Measurements from ENCODE around the gene LGI4.

DNA sequence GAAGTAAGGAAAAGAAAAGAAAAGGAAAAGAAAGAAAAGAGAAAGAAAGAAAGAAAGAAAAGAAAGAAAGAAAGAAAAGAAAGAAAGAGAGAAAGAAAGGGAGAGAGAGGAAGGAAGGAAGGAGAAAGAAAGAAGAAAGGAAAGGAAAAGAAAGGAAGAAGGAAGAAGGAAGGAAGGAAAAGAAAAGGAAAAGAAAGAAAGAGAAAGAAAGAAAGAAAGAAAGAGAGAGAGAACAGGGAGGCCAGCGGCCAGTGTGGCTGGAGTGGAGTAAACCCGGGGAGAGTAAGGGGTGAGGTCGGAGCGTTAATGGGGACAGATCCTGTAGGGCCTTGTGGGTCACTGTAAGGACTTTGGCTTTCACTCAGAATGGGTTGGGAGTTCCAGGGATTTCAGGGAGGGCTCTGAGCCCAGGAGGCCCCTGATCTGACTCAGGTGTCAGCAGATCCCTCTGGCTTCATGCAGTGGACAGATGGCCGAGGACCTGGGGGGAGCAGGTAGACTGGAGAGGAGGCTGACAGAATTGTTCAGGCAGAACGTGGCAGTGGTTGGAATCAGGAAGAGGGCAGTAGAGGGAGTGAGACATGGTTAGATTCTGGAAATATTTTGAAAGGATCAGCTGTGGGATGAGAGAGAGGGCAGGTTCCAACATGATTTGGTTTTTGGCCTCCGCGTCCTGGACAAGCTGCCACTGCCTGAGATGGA lies 39.0 kb downstream of the LGI4 start:
- TF ChIP-seq, protein P1, sequence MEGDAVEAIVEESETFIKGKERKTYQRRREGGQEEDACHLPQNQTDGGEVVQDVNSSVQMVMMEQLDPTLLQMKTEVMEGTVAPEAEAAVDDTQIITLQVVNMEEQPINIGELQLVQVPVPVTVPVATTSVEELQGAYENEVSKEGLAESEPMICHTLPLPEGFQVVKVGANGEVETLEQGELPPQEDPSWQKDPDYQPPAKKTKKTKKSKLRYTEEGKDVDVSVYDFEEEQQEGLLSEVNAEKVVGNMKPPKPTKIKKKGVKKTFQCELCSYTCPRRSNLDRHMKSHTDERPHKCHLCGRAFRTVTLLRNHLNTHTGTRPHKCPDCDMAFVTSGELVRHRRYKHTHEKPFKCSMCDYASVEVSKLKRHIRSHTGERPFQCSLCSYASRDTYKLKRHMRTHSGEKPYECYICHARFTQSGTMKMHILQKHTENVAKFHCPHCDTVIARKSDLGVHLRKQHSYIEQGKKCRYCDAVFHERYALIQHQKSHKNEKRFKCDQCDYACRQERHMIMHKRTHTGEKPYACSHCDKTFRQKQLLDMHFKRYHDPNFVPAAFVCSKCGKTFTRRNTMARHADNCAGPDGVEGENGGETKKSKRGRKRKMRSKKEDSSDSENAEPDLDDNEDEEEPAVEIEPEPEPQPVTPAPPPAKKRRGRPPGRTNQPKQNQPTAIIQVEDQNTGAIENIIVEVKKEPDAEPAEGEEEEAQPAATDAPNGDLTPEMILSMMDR (IDR thresholded peaks at IDR 0.05) = no peak
- no peak for TF ChIP-seq POLR2AphosphoS5 (IDR thresholded peaks at IDR 0.05)
- TF ChIP-seq POLR2A (IDR thresholded peaks at IDR 0.05) = no peak
